Glutamatergic neuron (in vitro differentiated cells): Measurements from ENCODE around the gene SRSF8. TPM values are rescaled to one million over a fixed set of nuclear protein-coding genes. Genes with fewer than 3 reads are reported as not detected.
"Not testable (repeated sequence)": the region's sequence is repeated elsewhere in the genome, so short reads cannot be mapped to it uniquely, and the experiment has no call there.

ENCODE experiments used
- DNase-seq: peaks from one replicate; pipeline ENCODE4 v3.0.0; 2022
- H3K27ac Mint-ChIP-seq: one replicate; pipeline ENCODE4 v1.8.0; 2020; ENCODE audit warnings: mild to moderate bottlenecking, mixed read lengths, inconsistent platforms; ENCODE audit not compliant: unreplicated experiment
- H3K27me3 Mint-ChIP-seq: one replicate; pipeline ENCODE4 v1.8.0; 2020; ENCODE audit warnings: mild to moderate bottlenecking, moderate library complexity, mixed read lengths, inconsistent platforms; ENCODE audit not compliant: unreplicated experiment
- H3K36me3 Mint-ChIP-seq: one replicate; pipeline ENCODE4 v1.8.0; 2020; ENCODE audit warnings: mild to moderate bottlenecking, mixed read lengths, inconsistent platforms; ENCODE audit not compliant: unreplicated experiment
- H3K4me1 Mint-ChIP-seq: one replicate; pipeline ENCODE4 v1.8.0; 2020; ENCODE audit warnings: mild to moderate bottlenecking, low read depth, mixed read lengths, inconsistent platforms; ENCODE audit not compliant: unreplicated experiment
- H3K4me3 Mint-ChIP-seq: one replicate; pipeline ENCODE4 v1.8.0; 2020; ENCODE audit warnings: mild to moderate bottlenecking, mixed read lengths, inconsistent platforms; ENCODE audit not compliant: unreplicated experiment
- H3K9me3 Mint-ChIP-seq: one replicate; pipeline ENCODE4 v1.8.0; 2020; ENCODE audit warnings: mild to moderate bottlenecking, moderate library complexity, mixed read lengths, inconsistent platforms; ENCODE audit not compliant: unreplicated experiment
- CTCF ChIP-seq: fragments of 200-600 bp; sonication (generic); IDR thresholded peaks from one replicate; pipeline ENCODE4 v1.5.0; 2021; ENCODE audit not compliant: partially characterized antibody, unreplicated experiment
- total RNA-seq: library from RNA; stranded (reverse); fragmentation: NEBNext Ultra II Directional; extraction: Animal tissue kit (Norgen Biotek cat#: 25700); gene quantifications from one replicate; pipeline ENCODE4 v1.2.1, GENCODE V29; 2021; ENCODE audit not compliant: unreplicated experiment

The SRSF8 gene
- total RNA-seq, 1 donor from 2014 or later, result 45.2 TPM

GRCh38 chr11:95045812-95046211 is 20.9 kb upstream of the SRSF8 start:
- H3K4me3 Mint-ChIP-seq, result no peak overlapping the region
- no peak overlapping the region for H3K27ac Mint-ChIP-seq
- no peaks in the 10 kb centered on the region for H3K9me3 Mint-ChIP-seq
- H3K36me3 Mint-ChIP-seq, result no peaks in the 10 kb centered on the region
- DNase-seq, result no peak
- no peaks in the 10 kb centered on the region for H3K4me1 Mint-ChIP-seq
- no peaks in the 10 kb centered on the region for H3K27me3 Mint-ChIP-seq
- no peak for TF ChIP-seq CTCF

- not testable (repeated sequence) for H3K27ac Mint-ChIP-seq, DNase-seq, H3K36me3 Mint-ChIP-seq, H3K27me3 Mint-ChIP-seq, H3K4me1 Mint-ChIP-seq, H3K4me3 Mint-ChIP-seq, H3K9me3 Mint-ChIP-seq
Observed at GRCh38 chr11:95049122-95049521, 17.6 kb upstream of the SRSF8 start, which contains the start of gene KDM4F. Gene KDM4F, plus strand, starts transcription at chr11:95049422.

- no peak for DNase-seq
- Mint-ChIP-seq H3K27me3 (peaks cover 5% of the 10 kb centered on the region), H3K9me3 (no peaks in the 10 kb centered on the region), H3K4me1 (no peaks in the 10 kb centered on the region), H3K4me3 (no peak overlapping the region), H3K27ac (no peak overlapping the region), H3K36me3 (no peaks in the 10 kb centered on the region)
- TF ChIP-seq CTCF, result no peak
Observed at GRCh38 chr11:95050595-95051202, 16.0 kb upstream of the SRSF8 start.

GRCh38 chr11:95054356-95054755 is 12.4 kb upstream of the SRSF8 start:
- TF ChIP-seq CTCF, result no peak
- DNase-seq, result no peak
- H3K27me3 Mint-ChIP-seq, result peaks cover 5% of the 10 kb centered on the region
- H3K9me3 Mint-ChIP-seq, result no peaks in the 10 kb centered on the region
- no peaks in the 10 kb centered on the region for H3K36me3 Mint-ChIP-seq
- H3K4me1 Mint-ChIP-seq, result no peaks in the 10 kb centered on the region
- H3K27ac Mint-ChIP-seq, result no peak overlapping the region
- no peak overlapping the region for H3K4me3 Mint-ChIP-seq

- Mint-ChIP-seq H3K4me1 (no peaks in the 10 kb centered on the region), H3K36me3 (no peaks in the 10 kb centered on the region), H3K4me3 (no peak overlapping the region), H3K27ac (no peak overlapping the region), H3K9me3 (no peaks in the 10 kb centered on the region), H3K27me3 (peaks cover 5% of the 10 kb centered on the region)
- DNase-seq, result no peak
- TF ChIP-seq CTCF, result no peak
Observed at GRCh38 chr11:95055283-95055897, 11.3 kb upstream of the SRSF8 start.
